ENCODE data around the gene NRM.
A peak's percentile ranks its signal among the peaks of the same experiment; 100 is the strongest.

Gene NRM

DNA sequence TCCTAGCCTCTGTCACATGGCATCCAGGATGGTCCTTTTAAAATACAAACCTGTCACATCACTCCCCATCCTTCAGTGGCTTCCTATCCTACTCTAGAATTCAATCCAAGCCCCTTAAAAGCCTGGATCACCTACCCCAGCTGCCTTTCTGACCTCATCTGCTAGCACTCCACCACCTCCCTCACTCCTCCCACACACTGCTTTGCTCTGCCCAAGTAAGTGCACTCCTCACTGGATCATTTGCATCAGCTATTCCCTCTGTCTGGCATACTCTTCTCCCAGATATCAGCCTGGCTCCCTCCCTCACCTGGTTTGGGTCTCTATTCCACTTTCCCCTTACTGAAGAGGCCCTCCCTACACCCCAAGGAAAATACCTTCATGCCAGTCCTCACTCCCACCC, 33.3 kb downstream of the NRM start:
- no peaks in the 10 kb centered on the region for H3K4me1 ChIP-seq (ENCODE audit: control insufficient read depth, insufficient read depth, low read length)
- no peak for DNase-seq (ENCODE audit: low read depth, low spot score)
- peaks cover 35% of the 10 kb centered on the region for H3K36me3 ChIP-seq (ENCODE audit: control insufficient read depth, insufficient read depth, low read length)
- H3K9me3 ChIP-seq (ENCODE audit: control insufficient read depth, insufficient read depth, low read length): no peaks in the 10 kb centered on the region
- no peak overlapping the region for H3K27ac ChIP-seq (ENCODE audit: low read length)
- no peaks in the 10 kb centered on the region for H3K27me3 ChIP-seq (ENCODE audit: control insufficient read depth, insufficient read depth, low read length)
- no peak overlapping the region for H3K4me3 ChIP-seq (ENCODE audit: low read length)

GRCh38 chr6:30656513-30656912, 34.3 kb downstream of the NRM start:
- H3K4me3 ChIP-seq (ENCODE audit: low read length): no peak overlapping the region
- H3K9me3 ChIP-seq (ENCODE audit: control insufficient read depth, insufficient read depth, low read length): no peaks in the 10 kb centered on the region
- H3K27me3 ChIP-seq (ENCODE audit: control insufficient read depth, insufficient read depth, low read length): no peaks in the 10 kb centered on the region
- no peak for DNase-seq (ENCODE audit: low read depth, low spot score)
- no peaks in the 10 kb centered on the region for H3K4me1 ChIP-seq (ENCODE audit: control insufficient read depth, insufficient read depth, low read length)
- H3K36me3 ChIP-seq (ENCODE audit: control insufficient read depth, insufficient read depth, low read length): peaks cover 34% of the 10 kb centered on the region
- no peak overlapping the region for H3K27ac ChIP-seq (ENCODE audit: low read length)
- WGBS (ENCODE audit: insufficient coverage, insufficient read length): no CpG with 5 or more reads among the region's 7 CpGs

- Histone ChIP-seq H3K4me1 (ENCODE audit: control insufficient read depth, insufficient read depth, low read length) (no peaks in the 10 kb centered on the region), H3K27ac (ENCODE audit: low read length) (no peak overlapping the region), H3K4me3 (ENCODE audit: low read length) (no peak overlapping the region), H3K36me3 (ENCODE audit: control insufficient read depth, insufficient read depth, low read length) (peaks cover 34% of the 10 kb centered on the region), H3K9me3 (ENCODE audit: control insufficient read depth, insufficient read depth, low read length) (no peaks in the 10 kb centered on the region), H3K27me3 (ENCODE audit: control insufficient read depth, insufficient read depth, low read length) (no peaks in the 10 kb centered on the region)
- WGBS (ENCODE audit: insufficient coverage, insufficient read length): no CpG with 5 or more reads among the region's 3 CpGs
- no peak for DNase-seq (ENCODE audit: low read depth, low spot score)
Observed at GRCh38 chr6:30655743-30656094, 35.1 kb downstream of the NRM start.

DNA sequence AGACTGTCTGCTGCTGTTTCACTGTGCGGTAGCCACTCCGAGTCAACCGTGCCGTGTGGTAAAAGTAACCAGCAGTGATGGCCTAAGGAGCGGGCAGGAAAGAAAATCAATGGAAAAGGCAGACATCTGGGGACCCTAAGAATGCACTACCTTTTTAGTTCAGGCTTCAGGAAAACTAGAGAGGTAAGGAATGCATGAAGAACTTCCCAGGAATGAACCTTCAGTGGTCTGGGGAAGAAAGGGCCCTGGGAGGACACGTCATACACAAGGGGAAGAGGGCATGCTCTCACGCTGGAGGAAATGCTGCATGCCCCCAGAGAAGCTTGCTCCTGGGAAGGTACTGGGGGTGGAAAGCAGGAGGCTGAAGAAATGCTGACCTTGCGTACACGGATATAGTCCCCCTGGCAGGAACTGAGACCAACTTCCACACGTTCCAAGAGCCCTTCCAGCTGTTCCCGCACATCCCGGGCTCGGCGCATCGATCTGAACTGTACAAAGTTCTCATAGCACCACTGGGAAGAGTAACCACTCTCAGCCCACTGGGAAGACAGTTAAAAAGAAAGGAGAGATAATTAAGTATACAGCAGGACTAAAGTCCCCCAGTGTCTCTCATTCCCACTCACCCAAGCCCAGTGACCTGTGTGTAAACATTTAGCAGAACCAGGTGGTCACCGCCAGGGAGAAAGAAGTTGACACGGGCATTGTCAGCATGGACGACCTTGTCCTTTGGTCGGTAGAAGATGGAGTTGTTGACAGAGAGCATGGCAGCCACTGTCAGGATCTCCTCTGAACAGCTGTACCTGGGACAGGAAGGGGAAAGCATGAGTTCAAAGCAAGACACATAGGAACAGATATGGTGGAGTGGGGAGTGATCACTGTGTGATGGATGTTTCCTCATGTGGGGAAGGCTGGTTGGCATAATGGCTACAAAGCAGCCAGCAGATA, 35.7 kb downstream of the NRM start:
- Histone ChIP-seq H3K27ac (ENCODE audit: low read length) (no peak overlapping the region), H3K4me3 (ENCODE audit: low read length) (no peak overlapping the region), H3K9me3 (ENCODE audit: control insufficient read depth, insufficient read depth, low read length) (no peaks in the 10 kb centered on the region), H3K36me3 (ENCODE audit: control insufficient read depth, insufficient read depth, low read length) (peaks cover 34% of the 10 kb centered on the region), H3K27me3 (ENCODE audit: control insufficient read depth, insufficient read depth, low read length) (no peaks in the 10 kb centered on the region), H3K4me1 (ENCODE audit: control insufficient read depth, insufficient read depth, low read length) (no peaks in the 10 kb centered on the region)
- DNase-seq (ENCODE audit: low read depth, low spot score): no peak
- no CpG with 5 or more reads among the region's 19 CpGs for WGBS (ENCODE audit: insufficient coverage, insufficient read length)

DNA sequence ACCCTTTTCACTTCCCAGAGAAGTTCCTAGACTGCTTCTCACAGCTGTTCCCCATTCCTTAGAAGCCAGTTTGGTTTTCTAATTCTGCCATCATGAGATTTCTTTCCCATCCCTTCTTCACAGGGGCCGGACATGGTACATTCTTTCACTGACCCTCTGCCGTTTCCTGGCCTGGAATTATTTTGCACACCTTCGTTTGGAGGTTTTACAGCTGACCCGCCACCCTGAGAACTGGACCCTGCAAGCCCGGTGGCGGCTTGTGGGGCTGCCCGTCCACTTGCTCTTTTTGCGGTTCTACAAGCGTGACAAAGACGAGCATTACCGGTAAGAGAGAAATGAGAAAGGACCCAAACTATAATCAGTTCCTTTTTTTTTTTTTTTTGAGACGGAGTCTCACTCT, 39.6 kb downstream of the NRM start:
- peaks cover 2% of the 10 kb centered on the region; the same call in 1 of the 2 replicates for H3K4me1 ChIP-seq (ENCODE audit: control insufficient read depth, insufficient read depth, low read length)
- no peak for DNase-seq (ENCODE audit: low read depth, low spot score)
- H3K9me3 ChIP-seq (ENCODE audit: control insufficient read depth, insufficient read depth, low read length): no peaks in the 10 kb centered on the region

GRCh38 chr6:30647242-30648116, 43.3 kb downstream of the NRM start:
- DNase-seq (ENCODE audit: low read depth, low spot score): peak; percentile 31
- peaks cover 6% of the 10 kb centered on the region; the same call in 1 of the 2 replicates for H3K36me3 ChIP-seq (ENCODE audit: control insufficient read depth, insufficient read depth, low read length)
- no peak overlapping the region for H3K27ac ChIP-seq (ENCODE audit: low read length)
- H3K4me1 ChIP-seq (ENCODE audit: control insufficient read depth, insufficient read depth, low read length): peaks cover 2% of the 10 kb centered on the region; the same call in 1 of the 2 replicates
- H3K27me3 ChIP-seq (ENCODE audit: control insufficient read depth, insufficient read depth, low read length): no peaks in the 10 kb centered on the region
- H3K4me3 ChIP-seq (ENCODE audit: low read length): peak overlapping the region; percentile 97
- no peaks in the 10 kb centered on the region for H3K9me3 ChIP-seq (ENCODE audit: control insufficient read depth, insufficient read depth, low read length)
- no CpG with 5 or more reads among the region's 78 CpGs for WGBS (ENCODE audit: insufficient coverage, insufficient read length)

More for the DNA sequence above, 39.6 kb downstream of the NRM start:
- H3K27me3 ChIP-seq (ENCODE audit: control insufficient read depth, insufficient read depth, low read length): no peaks in the 10 kb centered on the region
- H3K4me3 ChIP-seq (ENCODE audit: low read length): no peak overlapping the region
- no CpG with 5 or more reads among the region's 12 CpGs for WGBS (ENCODE audit: insufficient coverage, insufficient read length)
- H3K27ac ChIP-seq (ENCODE audit: low read length): no peak overlapping the region
- peaks cover 21% of the 10 kb centered on the region for H3K36me3 ChIP-seq (ENCODE audit: control insufficient read depth, insufficient read depth, low read length)

- peaks cover 5% of the 10 kb centered on the region; the same call in 1 of the 2 replicates for H3K36me3 ChIP-seq (ENCODE audit: control insufficient read depth, insufficient read depth, low read length)
- no peaks in the 10 kb centered on the region for H3K9me3 ChIP-seq (ENCODE audit: control insufficient read depth, insufficient read depth, low read length)
Observed at GRCh38 chr6:30646450-30647241, 44.1 kb downstream of the NRM start, which contains the start of gene C6orf136. Gene C6orf136, plus strand, starts transcription at chr6:30647133. Its CDS starts 99 bp downstream, at chr6:30647232.

DNA sequence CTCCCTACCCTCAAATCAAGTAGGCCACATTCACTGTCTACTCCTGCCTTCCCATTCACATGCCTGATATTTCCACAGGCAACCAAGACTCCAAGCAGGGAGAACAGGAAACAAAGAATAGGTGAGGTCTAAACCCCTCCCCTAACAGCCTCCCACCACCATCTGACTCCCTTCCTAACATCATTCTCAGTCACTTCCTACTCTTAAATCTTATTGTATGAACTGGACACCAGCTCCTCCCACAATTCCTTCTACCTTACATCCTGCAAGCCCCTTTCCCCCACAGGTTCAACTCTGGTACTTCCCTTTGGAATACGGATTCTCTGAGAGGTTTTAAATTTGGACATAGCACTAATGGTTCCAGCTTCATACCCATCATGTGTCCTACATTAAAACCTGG, 44.8 kb downstream of the NRM start:
- H3K27me3 ChIP-seq (ENCODE audit: control insufficient read depth, insufficient read depth, low read length): no peaks in the 10 kb centered on the region
- H3K9me3 ChIP-seq (ENCODE audit: control insufficient read depth, insufficient read depth, low read length): no peaks in the 10 kb centered on the region
- H3K4me3 ChIP-seq (ENCODE audit: low read length): no peak overlapping the region
- H3K4me1 ChIP-seq (ENCODE audit: control insufficient read depth, insufficient read depth, low read length): peaks cover 2% of the 10 kb centered on the region; the same call in 1 of the 2 replicates
- H3K27ac ChIP-seq (ENCODE audit: low read length): no peak overlapping the region
- DNase-seq (ENCODE audit: low read depth, low spot score): no peak
- peaks cover 5% of the 10 kb centered on the region; the same call in 1 of the 2 replicates for H3K36me3 ChIP-seq (ENCODE audit: control insufficient read depth, insufficient read depth, low read length)
- no CpG with 5 or more reads among the region's 1 CpG for WGBS (ENCODE audit: insufficient coverage, insufficient read length)

More at GRCh38 chr6:30646450-30647241, 44.1 kb downstream of the NRM start, which contains the start of gene C6orf136:
- H3K27ac ChIP-seq (ENCODE audit: low read length): no peak within 1 kb of the TSS
- peak within 1 kb of the TSS; percentile 97 for H3K4me3 ChIP-seq (ENCODE audit: low read length)
- peak; percentile 68 for DNase-seq (ENCODE audit: low read depth, low spot score)
- H3K4me1 ChIP-seq (ENCODE audit: control insufficient read depth, insufficient read depth, low read length): peaks cover 2% of the 10 kb centered on the region; the same call in 1 of the 2 replicates
- no peaks in the 10 kb centered on the region for H3K27me3 ChIP-seq (ENCODE audit: control insufficient read depth, insufficient read depth, low read length)
- no CpG with 5 or more reads among the region's 37 CpGs for WGBS (ENCODE audit: insufficient coverage, insufficient read length)

DNA sequence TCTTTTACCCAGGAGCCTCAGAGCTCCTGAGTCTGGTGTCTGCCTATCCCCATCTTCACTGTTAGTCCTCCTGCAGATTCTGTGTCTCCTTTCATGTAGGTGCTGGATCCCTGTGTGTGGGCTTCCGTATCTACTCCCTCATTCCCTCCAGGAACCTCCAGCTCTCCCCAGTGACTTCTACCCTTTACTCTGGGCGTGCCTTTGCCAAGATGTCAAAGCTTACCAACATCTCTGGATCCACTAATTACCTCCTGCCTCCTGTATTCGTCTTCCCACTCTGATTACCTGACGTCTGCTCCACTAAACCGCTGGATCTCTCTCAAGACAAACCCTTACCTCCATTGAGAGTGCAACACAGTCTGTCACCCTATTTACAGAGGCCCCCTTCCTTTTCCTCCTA, 46.0 kb downstream of the NRM start:
- peaks cover 2% of the 10 kb centered on the region; the same call in 1 of the 2 replicates for H3K4me1 ChIP-seq (ENCODE audit: control insufficient read depth, insufficient read depth, low read length)
- no peak overlapping the region for H3K4me3 ChIP-seq (ENCODE audit: low read length)
- peaks cover 9% of the 10 kb centered on the region; the same call in 1 of the 2 replicates for H3K36me3 ChIP-seq (ENCODE audit: control insufficient read depth, insufficient read depth, low read length)
- H3K9me3 ChIP-seq (ENCODE audit: control insufficient read depth, insufficient read depth, low read length): no peaks in the 10 kb centered on the region
- no CpG with 5 or more reads among the region's 5 CpGs for WGBS (ENCODE audit: insufficient coverage, insufficient read length)
- DNase-seq (ENCODE audit: low read depth, low spot score): no peak
- H3K27me3 ChIP-seq (ENCODE audit: control insufficient read depth, insufficient read depth, low read length): no peaks in the 10 kb centered on the region
- H3K27ac ChIP-seq (ENCODE audit: low read length): no peak overlapping the region

All from iPS DF 6.9 (cell line).